ENCODE data around the gene STYXL2.

Gene STYXL2

GRCh38 chr1:167130829-167131510, 37.1 kb downstream of the STYXL2 start:
- CTCF ChIA-PET = interaction anchor here (0.7 to 1.3 kb wide), 4 partner anchors 62 to 405 kb away, joined by 3 to 6 read pairs (median 4); no protein-coding TSS in a partner anchor
- H3K4me1 ChIP-seq (ENCODE audit: control insufficient read depth, insufficient read depth, low read length) = no peaks in the 10 kb centered on the region
- no peak overlapping the region for H3K4me3 ChIP-seq (ENCODE audit: low read depth, low read length)
- TF ChIP-seq, protein P1, sequence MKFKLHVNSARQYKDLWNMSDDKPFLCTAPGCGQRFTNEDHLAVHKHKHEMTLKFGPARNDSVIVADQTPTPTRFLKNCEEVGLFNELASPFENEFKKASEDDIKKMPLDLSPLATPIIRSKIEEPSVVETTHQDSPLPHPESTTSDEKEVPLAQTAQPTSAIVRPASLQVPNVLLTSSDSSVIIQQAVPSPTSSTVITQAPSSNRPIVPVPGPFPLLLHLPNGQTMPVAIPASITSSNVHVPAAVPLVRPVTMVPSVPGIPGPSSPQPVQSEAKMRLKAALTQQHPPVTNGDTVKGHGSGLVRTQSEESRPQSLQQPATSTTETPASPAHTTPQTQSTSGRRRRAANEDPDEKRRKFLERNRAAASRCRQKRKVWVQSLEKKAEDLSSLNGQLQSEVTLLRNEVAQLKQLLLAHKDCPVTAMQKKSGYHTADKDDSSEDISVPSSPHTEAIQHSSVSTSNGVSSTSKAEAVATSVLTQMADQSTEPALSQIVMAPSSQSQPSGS (tag by site-specific recombination; IDR thresholded peaks at IDR 0.05; ENCODE audit: low read depth) = no peak
- TF ChIP-seq ZSCAN23 (tag by site-specific recombination; IDR thresholded peaks at IDR 0.05) (no peak), BCL11A (tag by site-specific recombination; IDR thresholded peaks at IDR 0.05; ENCODE audit: low read depth) (no peak), ZNF488 (tag by site-specific recombination; IDR thresholded peaks at IDR 0.05) (no peak), ZNF114 (tag by site-specific recombination; IDR thresholded peaks at IDR 0.05) (no peak), ZNF626 (tag by site-specific recombination; IDR thresholded peaks at IDR 0.05) (no peak), ZNF560 (tag by site-specific recombination; IDR thresholded peaks at IDR 0.05; ENCODE audit: borderline replicate concordance) (no peak), KLF16 (tag by site-specific recombination; IDR thresholded peaks at IDR 0.05) (no peak), ZBTB10 (tag by site-specific recombination; IDR thresholded peaks at IDR 0.05) (no peak), ZNF302 (tag by site-specific recombination; IDR thresholded peaks at IDR 0.05; ENCODE audit: low read depth) (no peak), ZNF664 (tag by site-specific recombination; IDR thresholded peaks at IDR 0.05) (no peak), ZBTB11 (tag by site-specific recombination; conservative IDR thresholded peaks at IDR 0.05; ENCODE audit: low read depth) (no peak), ZNF23 (tag by site-specific recombination; IDR thresholded peaks at IDR 0.05; ENCODE audit: borderline replicate concordance) (no peak), ZBTB26 (tag by site-specific recombination; optimal IDR thresholded peaks at IDR 0.05) (no peak), ZNF394 (tag by site-specific recombination; IDR thresholded peaks at IDR 0.05; ENCODE audit: borderline replicate concordance) (no peak), ZNF221 (tag by site-specific recombination; IDR thresholded peaks at IDR 0.05; ENCODE audit: borderline replicate concordance) (no peak), IKZF3 (tag by site-specific recombination; IDR thresholded peaks at IDR 0.05) (no peak)
- TF ChIP-seq, protein P2, sequence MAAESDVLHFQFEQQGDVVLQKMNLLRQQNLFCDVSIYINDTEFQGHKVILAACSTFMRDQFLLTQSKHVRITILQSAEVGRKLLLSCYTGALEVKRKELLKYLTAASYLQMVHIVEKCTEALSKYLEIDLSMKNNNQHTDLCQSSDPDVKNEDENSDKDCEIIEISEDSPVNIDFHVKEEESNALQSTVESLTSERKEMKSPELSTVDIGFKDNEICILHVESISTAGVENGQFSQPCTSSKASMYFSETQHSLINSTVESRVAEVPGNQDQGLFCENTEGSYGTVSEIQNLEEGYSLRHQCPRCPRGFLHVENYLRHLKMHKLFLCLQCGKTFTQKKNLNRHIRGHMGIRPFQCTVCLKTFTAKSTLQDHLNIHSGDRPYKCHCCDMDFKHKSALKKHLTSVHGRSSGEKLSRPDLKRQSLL (tag by site-specific recombination; IDR thresholded peaks at IDR 0.05) = no peak
- POLR2A ChIA-PET = interaction anchor here (2.8 kb wide), 1 partner anchor 89 kb away, joined by 9 read pairs; the partner anchor contains the start of gene POU2F1
- H3K27ac ChIP-seq (ENCODE audit: extremely low read depth, low read depth, low read length) = no peak overlapping the region
- no peaks in the 10 kb centered on the region for H3K9me3 ChIP-seq (ENCODE audit: control insufficient read depth, insufficient read depth, low read depth, low read length)
- H3K36me3 ChIP-seq (ENCODE audit: control insufficient read depth in 2 of 2, insufficient read depth in 1 of 2, low read length in 2 of 2) = no peaks in the 10 kb centered on the region
